Stomach (tissue), 9 donors: ENCODE measurements around the gene CCDC38. TPM values are rescaled to one million over a fixed set of nuclear protein-coding genes. Genes with fewer than 3 reads are reported as not detected.

Experiments
- DNase-seq, 2 donors: peaks; one replicate each; pipeline versions ENCODE4 v3.0.0 to v3.0.0-alpha.2; 2013 to 2019
- H3K27ac ChIP-seq, 5 donors: fragments of 200-600 bp in 4 of 5; sonication (generic) in 4 of 5; one replicate each; pipeline ENCODE4 v1.5.1; 2013 to 2019; ENCODE audit warnings: mild to moderate bottlenecking in 1 of 5, moderate library complexity in 1 of 5
- H3K27me3 ChIP-seq, 3 donors: fragments of 200-600 bp; sonication (generic); one replicate each; pipeline ENCODE4 v1.5.1; 2017 to 2019; ENCODE audit warnings: mixed run types in 1 of 3
- H3K36me3 ChIP-seq, 4 donors: fragments of 200-600 bp; sonication (generic); 1 replicate in 3 of 4; 2 replicates in 1 of 4; pipeline ENCODE4 v1.5.1; 2016 to 2019
- H3K4me1 ChIP-seq, 4 donors: fragments of 200-600 bp; sonication (generic); one replicate each; pipeline ENCODE4 v1.5.1; 2016 to 2019
- H3K4me3 ChIP-seq, 4 donors: fragments of 200-600 bp; sonication (generic) in 3 of 4; one replicate each; pipeline ENCODE4 v1.5.1; 2016 to 2019; ENCODE audit warnings: mild to moderate bottlenecking in 1 of 4
- H3K9me3 ChIP-seq, 4 donors: fragments of 200-600 bp; sonication (generic); one replicate each; pipeline ENCODE4 v1.5.1; 2016 to 2019
- CTCF ChIP-seq, 7 experiments: fragments of 450-650 bp in 4 of 7; fragments of 200-600 bp in 3 of 7; sonication (generic) in 3 of 7; IDR thresholded peaks; one replicate each; pipeline ENCODE4 v1.5.1; 2016 to 2019; ENCODE audit warnings: antibody characterized with exemption in 7 of 7, control low read depth in 2 of 7, mild to moderate bottlenecking in 1 of 7
- EP300 ChIP-seq: sonication (generic); formaldehyde crosslinking; IDR thresholded peaks from one replicate; pipeline ENCODE4 v1.6.1; 2017; ENCODE audit warnings: antibody characterized with exemption
- POLR2A ChIP-seq, 4 donors: fragments of 450-650 bp; IDR thresholded peaks; one replicate each; pipeline ENCODE4 v1.6.1; 2016; ENCODE audit warnings: antibody characterized with exemption in 4 of 4, control low read depth in 2 of 4, mild to moderate bottlenecking in 1 of 4, moderate library complexity in 1 of 4
- POLR2AphosphoS5 ChIP-seq, 3 donors: sonication (generic); formaldehyde crosslinking; IDR thresholded peaks; one replicate each; pipeline ENCODE4 v1.6.1; 2016; ENCODE audit warnings: antibody characterized with exemption in 3 of 3
- WGBS, 5 donors: extraction: QIAGEN DNeasy Blood & Tissue Kit in 3 of 5; methylation state at CpG; one replicate each; pipeline versions ENCODE4 v1.1.5 to v1.1.7; 2013 to 2018; 5-methylcytosine and 5-hydroxymethylcytosine counted together
- intact Hi-C: fragments of 100-400 bp; cut with DNase I; formaldehyde crosslinking; loops from one replicate; pipeline ENCODE4 v1.15.1; 2023; ENCODE audit warnings: low total_unique reads
- polyA plus RNA-seq, 3 donors: library from polyadenylated mRNA; stranded (reverse); fragments of 200-250 nt; gene quantifications; one replicate each; pipeline ENCODE4 v1.2.3, GENCODE V29; 2013
- total RNA-seq, 5 donors: library from RNA; depleted of rRNA; stranded (reverse); fragments of >200 nt; gene quantifications; one replicate each; pipeline versions ENCODE4 v1.1.0 to v1.2.3, GENCODE V29; 2014 to 2016
- donor health status: healthy with polysubstance abuse.
- donor health status: Bipolar disorder and iron deficiency.
- donor health status: healthy.

The CCDC38 gene
- total and polyA plus RNA-seq, 8 donors = not detected

GRCh38 chr12:95857799-95858198, 84.6 kb downstream of the CCDC38 start:
- WGBS, 5 donors = 59 to 73% (median 62%) methylated on average over 18 of the region's 18 CpGs
- Histone ChIP-seq H3K4me1 (peaks cover 17 to 32% (median 29%) of the 10 kb centered on the region in 4 donors), H3K27ac (no peak overlapping the region), H3K9me3 (no peaks in the 10 kb centered on the region), H3K36me3 (peaks cover 7 to 19% (median 18%) of the 10 kb centered on the region in 4 donors), H3K27me3 (no peaks in the 10 kb centered on the region), H3K4me3 (peak overlapping the region; percentile 71 to 95 (median 72))
- TF ChIP-seq POLR2A (IDR thresholded peaks at IDR 0.05) = no peak
- TF ChIP-seq EP300 = no peak
- no peak for TF ChIP-seq CTCF (IDR thresholded peaks at IDR 0.05)
- TF ChIP-seq POLR2AphosphoS5 (IDR thresholded peaks at IDR 0.05) = no peak
- DNase-seq = no peak
- intact Hi-C loops = no loop called here

- Histone ChIP-seq H3K4me3 (no peak overlapping the region), H3K27me3 (no peaks in the 10 kb centered on the region), H3K36me3 (peaks cover 2 to 12% (median 11%) of the 10 kb centered on the region in 4 donors), H3K4me1 (peaks cover 17 to 30% (median 29%) of the 10 kb centered on the region in 4 donors), H3K9me3 (no peaks in the 10 kb centered on the region), H3K27ac (no peak overlapping the region)
- intact Hi-C loops = no loop called here
- no peak for DNase-seq
- no peak for TF ChIP-seq POLR2AphosphoS5 (IDR thresholded peaks at IDR 0.05)
- TF ChIP-seq EP300 = no peak
- no peak for TF ChIP-seq CTCF (IDR thresholded peaks at IDR 0.05)
- no peak for TF ChIP-seq POLR2A (IDR thresholded peaks at IDR 0.05)
- 90 to 96% (median 92%) methylated on average over 7 of the region's 7 CpGs for WGBS, 5 donors
These were observed 85.3 kb downstream of the CCDC38 start for GRCh38 chr12:95857156-95857555.

- Histone ChIP-seq H3K4me1 (no peaks in the 10 kb centered on the region), H3K36me3 (no peaks in the 10 kb centered on the region), H3K9me3 (no peaks in the 10 kb centered on the region), H3K27me3 (no peaks in the 10 kb centered on the region), H3K27ac (no peak overlapping the region), H3K4me3 (no peak overlapping the region)
- no peak for TF ChIP-seq POLR2A (IDR thresholded peaks at IDR 0.05)
- no peak for TF ChIP-seq EP300
- no peak for TF ChIP-seq CTCF (IDR thresholded peaks at IDR 0.05)
- TF ChIP-seq POLR2AphosphoS5 (IDR thresholded peaks at IDR 0.05) = no peak
- WGBS, 5 donors = 89 to 94% (median 92%) methylated on average over 4 of the region's 4 CpGs
- intact Hi-C loops = no loop called here
- DNase-seq = no peak
These were observed 90.3 kb downstream of the CCDC38 start for GRCh38 chr12:95852133-95852532.

- no peak overlapping the region for H3K27ac ChIP-seq
- no peaks in the 10 kb centered on the region for H3K9me3 ChIP-seq
- WGBS, 5 donors = 62 to 75% (median 71%) methylated on average over 3 of the region's 3 CpGs
- intact Hi-C loops = no loop called here
- TF ChIP-seq POLR2AphosphoS5 (IDR thresholded peaks at IDR 0.05) (no peak), POLR2A (IDR thresholded peaks at IDR 0.05) (no peak), EP300 (no peak), CTCF (IDR thresholded peaks at IDR 0.05) (no peak)
- no peaks in the 10 kb centered on the region for H3K27me3 ChIP-seq
- H3K4me1 ChIP-seq = no peaks in the 10 kb centered on the region
- H3K4me3 ChIP-seq = no peak overlapping the region
- DNase-seq = no peak
- H3K36me3 ChIP-seq = no peaks in the 10 kb centered on the region
These were observed 90.8 kb downstream of the CCDC38 start for GRCh38 chr12:95851606-95852005.
